HG02981 (cell line): ENCODE measurements around the gene TRAF2.

ENCODE experiments used
- ATAC-seq: cut with Tn5 transposase; IDR thresholded peaks from one replicate; pipeline ENCODE4 v1.9.1; 2021; ENCODE audit warnings: mild to moderate bottlenecking, moderate library complexity; ENCODE audit not compliant: unreplicated experiment

The TRAF2 gene

GRCh38 chr9:136947028-136947891 is 60.9 kb downstream of the TRAF2 start:
- ATAC-seq: no peak

DNA sequence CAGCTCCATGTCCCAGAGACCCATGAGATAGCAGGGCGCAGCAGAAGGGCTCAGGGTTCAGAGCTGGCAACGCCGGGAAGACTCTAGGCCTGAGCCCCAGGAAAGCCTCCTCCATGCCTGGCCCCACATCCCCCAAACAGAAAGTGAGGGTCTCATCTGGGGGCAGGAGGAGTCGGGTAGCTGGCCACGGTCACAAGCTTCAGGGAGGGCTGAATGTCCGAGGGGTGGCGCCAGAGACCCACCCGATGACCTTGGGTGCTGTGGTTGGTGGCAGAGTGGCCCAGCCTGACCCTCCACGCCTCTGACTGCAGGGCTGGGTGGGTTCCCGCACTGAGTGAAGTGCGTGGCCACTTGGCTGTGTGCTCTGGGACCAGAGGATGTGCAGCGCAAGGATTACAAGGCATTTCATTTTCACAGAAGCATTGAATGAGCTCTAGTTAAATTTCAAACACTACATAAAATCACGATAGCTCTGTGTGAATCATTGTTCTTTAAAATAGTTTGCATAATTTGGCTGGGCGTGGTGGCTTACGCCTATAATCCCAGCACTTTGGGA is 61.7 kb downstream of the TRAF2 start:
- no peak for ATAC-seq

- no peak for ATAC-seq
These were observed 63.0 kb downstream of the TRAF2 start for GRCh38 chr9:136949239-136949816.

DNA sequence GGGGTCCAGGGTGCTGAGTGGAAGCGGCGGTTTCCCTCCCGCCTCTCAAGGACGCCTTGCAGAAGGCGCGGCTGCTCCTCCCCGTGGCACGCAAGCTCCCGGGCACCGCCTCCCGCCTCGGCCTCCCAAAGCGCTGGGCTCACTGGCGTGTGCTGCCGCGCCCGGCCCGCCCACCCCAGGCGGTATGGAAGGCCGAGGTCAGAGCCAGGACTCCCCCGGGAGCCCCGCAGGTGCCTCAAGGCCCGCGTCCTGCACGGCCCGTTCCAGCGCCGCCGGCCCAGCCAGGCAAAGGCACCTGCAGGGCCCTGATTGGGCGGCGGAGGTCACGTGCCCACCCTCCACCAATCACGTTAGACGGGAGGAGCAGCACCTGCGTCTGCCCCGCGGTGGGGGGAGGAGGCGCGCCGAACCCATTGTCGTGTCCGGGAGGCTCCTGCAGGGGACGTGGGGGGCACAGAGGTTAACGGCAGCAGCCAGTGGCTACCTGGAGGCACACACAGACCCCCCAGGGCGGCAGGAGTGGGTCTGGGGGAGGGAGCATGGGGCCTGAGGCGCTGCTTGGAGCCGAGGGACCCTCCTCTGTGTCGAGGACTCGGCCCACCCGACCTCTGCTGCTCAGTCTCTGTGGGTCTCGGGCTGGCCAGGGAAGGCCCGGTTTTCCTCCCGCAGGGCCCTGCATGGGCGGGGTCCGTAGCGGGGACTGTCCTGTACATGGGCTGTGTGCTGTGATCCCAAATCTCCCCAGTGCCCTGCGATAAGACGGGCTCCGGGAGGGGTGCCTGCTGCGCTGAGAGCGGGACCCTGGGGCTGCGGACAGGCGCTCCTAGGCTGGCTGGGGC is 63.7 kb downstream of the TRAF2 start:
- peak; percentile 88 for ATAC-seq

- ATAC-seq: no peak
These were observed 64.5 kb downstream of the TRAF2 start for GRCh38 chr9:136950656-136951276.

DNA sequence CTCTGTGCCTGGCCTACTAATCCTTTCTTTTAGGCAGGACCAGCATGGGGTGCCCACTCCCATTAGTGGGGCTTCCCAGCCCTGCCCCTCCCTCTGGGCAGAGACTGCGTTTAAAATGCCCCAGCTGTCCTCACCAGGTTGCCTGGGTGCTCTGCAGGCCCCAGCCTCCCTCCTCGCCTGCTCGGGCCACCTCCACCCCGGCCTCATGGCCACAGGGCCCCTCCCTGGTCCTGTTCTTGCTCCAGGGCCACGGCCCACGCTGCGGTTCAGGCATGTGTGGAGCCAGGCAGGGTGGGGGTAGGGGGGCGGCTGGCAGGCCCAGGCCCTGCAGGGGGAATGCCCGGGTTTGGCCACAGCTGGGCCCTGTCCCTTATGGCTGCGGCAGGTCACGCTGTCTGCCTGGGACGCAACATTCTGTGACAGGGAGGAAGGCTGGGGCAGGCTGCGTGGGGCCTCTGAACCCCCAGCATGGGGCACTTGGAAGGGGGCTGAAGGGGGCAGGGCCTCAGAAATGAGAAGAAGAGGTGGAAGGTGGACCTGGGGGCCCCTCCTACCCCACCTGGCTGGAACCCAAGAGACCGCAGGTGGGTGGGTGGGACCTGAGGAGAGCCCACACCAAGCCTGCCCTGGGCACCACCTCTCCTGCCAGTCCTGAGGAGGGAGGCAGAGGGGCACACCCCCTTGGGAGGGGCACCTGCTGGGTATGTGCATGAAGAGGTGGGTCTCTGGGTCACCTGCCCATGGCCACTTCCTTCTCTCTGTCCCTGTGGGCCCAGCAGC is 65.4 kb downstream of the TRAF2 start, which contains the start of gene LCN12:
Gene LCN12 (plus strand): TSS at position 733 of the 780 bp plus-strand sequence. CDS start 55 bp downstream, outside the sequence.
- ATAC-seq: no peak

DNA sequence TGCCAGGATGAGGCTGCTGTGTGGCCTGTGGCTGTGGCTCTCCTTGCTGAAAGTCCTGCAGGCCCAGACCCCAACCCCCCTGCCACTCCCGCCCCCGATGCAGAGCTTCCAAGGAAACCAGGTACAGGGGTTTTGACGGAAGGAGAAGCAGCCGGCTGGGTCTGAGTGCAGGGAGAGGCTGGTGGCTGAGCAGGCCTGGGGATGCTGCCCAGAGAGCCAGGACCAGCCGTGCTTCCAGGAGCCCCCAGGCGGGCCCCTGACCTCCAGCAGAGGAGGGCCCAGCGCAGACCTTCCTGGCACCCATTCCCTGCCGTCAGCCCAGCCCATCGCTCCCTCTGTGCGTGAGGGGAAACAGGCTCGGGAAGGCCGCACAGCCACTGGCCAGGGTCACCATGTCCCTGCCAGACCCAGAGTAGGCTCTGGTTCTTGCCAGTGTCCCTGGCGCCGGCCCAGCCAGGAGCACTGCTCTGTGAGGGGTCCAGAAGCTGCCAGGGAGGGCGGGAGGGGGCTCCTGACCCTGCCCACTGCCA is 66.1 kb downstream of the TRAF2 start:
- ATAC-seq: no peak

DNA sequence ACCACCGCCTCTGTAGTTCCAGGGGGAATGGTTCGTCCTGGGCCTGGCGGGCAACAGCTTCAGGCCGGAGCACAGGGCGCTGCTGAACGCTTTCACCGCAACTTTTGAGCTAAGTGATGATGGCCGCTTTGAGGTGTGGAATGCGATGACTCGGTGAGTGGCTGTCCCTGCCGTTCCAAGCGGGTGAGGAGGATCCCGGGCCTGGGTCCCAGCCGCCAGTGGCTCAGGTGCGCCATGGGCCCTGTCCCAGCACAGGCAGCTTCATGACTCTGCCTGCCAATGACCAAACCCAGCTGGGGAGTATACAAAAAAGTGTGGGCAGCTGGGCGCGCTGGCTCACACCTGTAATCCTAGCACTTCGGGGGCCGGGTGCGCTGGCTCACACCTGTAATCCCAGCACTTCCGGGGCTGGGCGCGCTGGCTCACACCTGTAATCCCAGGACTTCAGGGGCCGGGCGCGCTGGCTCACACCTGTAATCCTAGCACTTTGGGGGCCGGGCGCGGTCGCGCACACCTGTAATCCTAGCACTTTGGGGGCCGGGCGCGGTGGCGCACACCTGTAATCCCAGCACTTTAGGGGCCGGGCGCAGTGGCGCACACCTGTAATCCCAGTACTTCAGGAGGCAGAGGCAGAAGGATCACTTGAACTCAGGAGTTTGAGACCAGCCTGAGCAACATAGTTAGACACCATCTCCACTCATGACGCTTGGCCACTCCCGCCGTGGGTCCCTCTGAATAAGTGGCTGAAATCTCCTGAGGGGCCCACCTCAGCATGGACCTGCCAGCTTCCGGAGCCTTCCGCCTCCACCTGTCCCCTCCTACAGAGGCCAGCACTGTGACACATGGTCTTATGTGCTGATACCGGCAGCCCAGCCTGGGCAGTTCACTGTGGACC is 66.8 kb downstream of the TRAF2 start:
- no peak for ATAC-seq

DNA sequence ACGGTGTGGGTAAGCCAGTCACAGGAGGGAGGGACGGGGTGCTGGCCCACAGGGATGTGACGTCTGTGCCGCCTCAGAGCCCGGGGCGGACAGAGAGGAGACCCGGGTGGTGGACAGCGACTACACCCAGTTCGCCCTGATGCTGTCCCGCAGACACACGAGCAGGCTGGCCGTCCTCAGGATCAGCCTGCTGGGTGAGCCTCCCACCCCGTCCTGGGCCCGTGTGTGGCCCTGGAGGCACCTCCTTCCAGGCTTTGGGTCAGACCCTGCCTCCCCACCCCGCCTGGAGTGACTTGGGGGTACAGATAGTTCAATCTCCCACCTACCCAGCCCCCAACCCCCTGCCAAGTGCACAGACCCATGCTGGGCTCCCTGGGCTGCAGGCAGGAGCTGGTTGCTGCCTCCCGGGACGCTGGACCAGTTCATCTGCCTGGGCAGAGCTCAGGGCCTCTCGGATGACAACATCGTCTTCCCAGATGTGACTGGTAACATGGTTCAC is 67.5 kb downstream of the TRAF2 start:
- no peak for ATAC-seq

- ATAC-seq: no peak
These were observed 68.2 kb downstream of the TRAF2 start for GRCh38 chr9:136954270-136955083.

DNA sequence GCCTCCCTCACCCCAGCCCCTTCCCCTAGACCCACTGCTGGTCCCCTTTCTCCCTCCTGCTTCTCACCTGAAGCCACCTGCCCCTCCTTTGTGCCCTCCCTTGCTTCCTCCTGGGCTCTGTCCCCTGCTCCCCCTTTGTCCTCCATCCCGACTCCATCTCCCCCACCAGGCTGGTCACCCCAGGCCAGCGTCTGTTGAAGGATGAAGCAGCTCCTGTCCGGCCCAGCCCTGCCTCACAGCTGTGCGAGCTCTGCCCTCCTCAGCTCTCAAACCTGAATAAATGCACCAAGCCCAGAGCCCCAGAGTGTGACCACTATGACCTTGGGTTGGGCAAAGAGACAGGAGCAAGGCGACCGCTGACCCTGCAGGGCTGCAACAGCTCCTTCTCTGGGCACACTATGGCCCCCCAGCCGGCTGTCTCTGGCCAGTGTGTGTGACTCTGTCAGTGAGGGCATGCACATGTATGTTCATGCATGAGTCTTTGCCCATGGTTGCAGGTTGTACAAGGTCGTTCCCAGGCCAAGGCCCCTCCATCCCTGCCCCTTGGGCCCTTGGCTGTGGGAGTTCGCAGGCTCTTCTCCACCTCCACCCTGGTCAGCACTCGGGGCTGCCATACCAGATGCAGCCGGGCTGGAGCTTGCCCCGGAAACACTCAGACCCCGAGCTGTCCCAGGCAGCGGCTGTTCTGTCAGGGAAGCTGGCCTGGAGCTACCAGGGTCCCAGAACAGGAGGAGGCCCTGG is 69.1 kb downstream of the TRAF2 start:
- ATAC-seq: no peak

- ATAC-seq: no peak
These were observed 69.6 kb downstream of the TRAF2 start for GRCh38 chr9:136955943-136956335.

DNA sequence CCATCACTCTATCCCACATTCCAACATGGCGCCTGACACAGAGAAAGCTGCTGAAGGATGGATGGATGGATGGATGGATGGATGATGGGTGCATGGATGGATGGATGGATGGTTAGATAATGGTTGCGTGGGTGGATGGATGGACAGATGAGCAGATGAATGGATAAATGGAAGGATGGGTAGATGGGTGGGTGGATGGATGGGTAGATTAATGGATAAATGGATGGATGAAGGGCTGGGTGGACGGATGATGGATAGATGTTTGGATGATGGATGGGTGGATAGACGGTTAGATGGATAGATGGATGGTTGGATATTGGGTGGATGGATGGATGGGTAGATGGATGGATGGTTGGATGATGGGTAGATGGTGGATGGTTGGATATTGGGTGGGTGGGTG is 70.3 kb downstream of the TRAF2 start:
- ATAC-seq: no peak

GRCh38 chr9:136957461-136957860 is 71.1 kb downstream of the TRAF2 start:
- ATAC-seq: no peak

DNA sequence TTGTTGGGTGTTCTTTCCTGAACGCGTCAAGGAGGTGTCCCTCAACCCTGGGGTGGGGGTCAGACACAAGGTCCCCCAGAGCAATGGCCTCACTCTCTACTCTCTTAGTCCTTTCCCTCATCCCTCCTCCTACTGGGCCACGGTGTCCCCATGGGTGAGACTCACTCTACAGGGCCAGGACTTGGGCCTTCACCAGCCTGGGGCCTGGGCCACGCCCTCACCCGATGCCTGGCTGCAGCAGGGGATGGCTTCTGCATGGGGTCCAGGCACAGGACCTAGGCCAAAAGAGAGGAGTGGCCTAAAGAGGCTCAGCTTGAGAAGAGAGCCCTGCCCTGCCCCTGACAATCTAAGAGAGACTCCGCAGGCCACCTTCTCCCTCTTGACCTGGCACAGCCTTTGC is 71.6 kb downstream of the TRAF2 start:
- ATAC-seq: no peak

DNA sequence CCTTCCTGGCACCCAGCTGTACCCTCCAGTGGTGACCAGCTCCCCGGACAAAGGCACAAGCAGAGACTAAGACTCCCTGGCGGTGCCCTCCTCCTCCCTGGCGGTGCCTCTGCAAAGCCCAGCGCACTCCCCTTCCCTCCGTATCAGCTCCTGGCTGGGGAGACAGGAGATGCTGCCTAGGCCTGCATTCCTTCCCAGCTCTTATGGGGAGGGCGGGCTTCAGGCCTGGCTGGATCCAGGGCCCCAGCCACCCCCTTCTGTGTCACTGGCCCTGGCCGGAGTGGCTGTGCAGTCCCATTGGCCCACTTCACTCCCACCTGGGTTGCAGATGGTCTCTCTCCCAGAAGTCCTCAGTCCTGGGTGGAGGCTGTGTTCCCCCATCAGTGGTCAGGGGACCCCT is 72.2 kb downstream of the TRAF2 start:
- no peak for ATAC-seq
